CD4-positive, alpha-beta T cell treated with Interleukin-10 for 1 hour (primary cell): ENCODE data around the gene EWSR1.

ENCODE experiments used
- DNase-seq: peaks from one replicate; pipeline ENCODE4 v3.0.0-alpha.2; 2020

The EWSR1 gene

DNA sequence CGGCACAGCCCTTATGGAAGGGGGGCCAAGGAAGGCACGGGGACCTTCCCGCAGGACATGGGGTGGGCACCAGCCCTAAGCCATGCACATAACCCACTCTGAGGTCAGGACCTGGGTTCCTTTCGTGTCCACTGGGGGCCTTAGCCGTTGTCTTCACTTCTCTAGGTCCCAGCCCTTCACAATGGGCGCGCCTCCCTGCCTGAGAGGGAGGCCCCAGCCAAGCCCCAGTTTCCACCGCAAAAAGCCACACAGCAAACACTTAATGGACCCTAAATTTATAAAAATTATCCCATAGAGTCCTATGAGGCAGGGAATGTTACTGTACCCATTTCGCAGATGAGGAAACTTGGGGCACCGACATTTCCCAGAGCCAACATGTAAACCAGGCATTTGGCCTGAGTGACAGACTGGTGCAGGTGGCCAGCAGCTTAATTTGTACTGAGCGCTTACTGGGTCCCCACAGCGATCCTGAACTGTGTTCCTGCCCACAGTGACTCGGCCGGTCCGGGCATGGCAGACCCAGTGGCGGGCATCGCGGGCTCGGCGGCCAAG is 39.6 kb downstream of the EWSR1 start:
- no peak for DNase-seq

DNA sequence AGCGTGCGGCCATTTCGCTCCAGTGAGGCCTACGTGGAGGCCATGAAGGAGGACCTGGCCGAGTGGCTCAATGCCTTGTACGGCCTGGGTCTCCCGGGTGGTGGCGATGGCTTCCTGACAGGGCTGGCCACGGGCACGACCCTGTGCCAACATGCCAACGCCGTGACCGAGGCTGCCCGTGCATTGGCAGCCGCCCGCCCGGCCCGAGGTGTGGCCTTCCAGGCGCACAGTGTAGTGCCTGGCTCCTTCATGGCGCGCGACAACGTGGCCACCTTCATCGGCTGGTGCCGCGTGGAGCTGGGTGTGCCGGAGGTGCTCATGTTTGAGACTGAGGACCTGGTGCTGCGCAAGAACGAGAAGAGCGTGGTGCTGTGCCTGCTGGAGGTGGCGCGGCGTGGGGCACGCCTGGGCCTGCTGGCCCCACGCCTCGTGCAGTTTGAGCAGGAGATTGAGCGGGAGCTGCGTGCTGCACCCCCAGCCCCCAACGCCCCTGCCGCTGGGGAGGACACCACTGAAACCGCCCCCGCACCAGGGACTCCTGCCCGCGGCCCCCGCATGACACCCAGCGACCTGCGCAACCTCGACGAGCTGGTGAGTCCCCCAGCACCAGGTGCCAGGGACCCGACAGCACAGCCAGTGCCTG is 40.2 kb downstream of the EWSR1 start:
- no peak for DNase-seq

DNA sequence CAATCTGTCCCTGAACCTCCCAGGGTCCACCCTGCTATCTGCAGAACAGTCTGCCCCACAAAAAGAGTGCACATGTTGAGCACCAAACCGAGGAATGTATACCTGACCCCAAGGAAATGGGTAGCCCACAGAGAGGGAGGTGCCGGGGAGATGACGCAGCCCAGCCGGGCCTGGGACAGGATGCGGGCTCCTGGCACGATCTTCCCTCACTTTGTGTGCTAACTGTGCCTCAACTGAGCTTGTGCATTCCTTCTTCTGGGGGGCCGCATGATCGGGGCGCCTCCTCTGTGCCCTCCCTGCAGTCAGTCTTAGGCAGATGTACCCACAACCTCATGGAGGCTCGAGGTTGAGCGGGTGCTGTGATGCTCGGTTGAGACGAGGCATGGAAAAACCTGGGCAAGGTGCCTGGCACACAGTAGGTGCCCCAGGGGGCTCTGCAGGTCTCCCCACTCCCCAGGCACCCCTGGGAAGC is 40.8 kb downstream of the EWSR1 start:
- peak; percentile 33 for DNase-seq

DNA sequence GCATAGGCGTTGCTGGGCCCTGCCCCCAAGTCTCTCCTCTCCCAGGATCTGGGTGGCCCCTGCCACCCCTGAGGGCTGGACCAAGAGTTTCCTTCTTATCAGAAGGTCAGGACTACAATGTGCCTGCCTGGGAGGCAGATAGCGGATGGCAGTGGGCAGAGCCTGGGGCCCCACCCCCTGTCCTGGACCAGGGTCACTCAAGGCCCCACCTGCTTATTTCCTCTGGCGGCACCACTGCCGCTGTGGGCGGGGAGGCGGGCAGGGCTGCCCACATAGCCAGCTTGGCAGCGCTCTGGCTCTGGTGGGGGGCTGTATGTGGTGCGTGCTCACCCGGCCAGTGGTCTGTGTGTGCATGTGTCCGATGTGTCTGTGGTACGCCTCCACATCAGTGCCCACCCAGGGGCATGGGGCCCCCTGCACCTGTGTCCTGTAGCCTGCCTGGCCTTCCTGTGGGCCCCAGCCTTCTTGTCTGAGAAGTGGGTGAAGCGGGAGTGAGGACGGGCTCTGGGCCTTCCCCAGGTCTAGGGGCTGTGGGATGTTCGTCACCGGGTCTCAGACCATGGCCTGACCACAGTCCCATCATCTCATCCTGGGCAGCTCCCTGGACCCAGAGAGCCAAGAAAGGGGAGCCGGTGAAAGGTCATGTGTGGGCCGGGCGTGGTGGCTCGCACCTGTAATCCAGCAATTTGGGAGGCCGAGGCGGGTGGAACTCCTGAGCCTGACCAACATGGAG is 41.4 kb downstream of the EWSR1 start:
- DNase-seq, result no peak

DNA sequence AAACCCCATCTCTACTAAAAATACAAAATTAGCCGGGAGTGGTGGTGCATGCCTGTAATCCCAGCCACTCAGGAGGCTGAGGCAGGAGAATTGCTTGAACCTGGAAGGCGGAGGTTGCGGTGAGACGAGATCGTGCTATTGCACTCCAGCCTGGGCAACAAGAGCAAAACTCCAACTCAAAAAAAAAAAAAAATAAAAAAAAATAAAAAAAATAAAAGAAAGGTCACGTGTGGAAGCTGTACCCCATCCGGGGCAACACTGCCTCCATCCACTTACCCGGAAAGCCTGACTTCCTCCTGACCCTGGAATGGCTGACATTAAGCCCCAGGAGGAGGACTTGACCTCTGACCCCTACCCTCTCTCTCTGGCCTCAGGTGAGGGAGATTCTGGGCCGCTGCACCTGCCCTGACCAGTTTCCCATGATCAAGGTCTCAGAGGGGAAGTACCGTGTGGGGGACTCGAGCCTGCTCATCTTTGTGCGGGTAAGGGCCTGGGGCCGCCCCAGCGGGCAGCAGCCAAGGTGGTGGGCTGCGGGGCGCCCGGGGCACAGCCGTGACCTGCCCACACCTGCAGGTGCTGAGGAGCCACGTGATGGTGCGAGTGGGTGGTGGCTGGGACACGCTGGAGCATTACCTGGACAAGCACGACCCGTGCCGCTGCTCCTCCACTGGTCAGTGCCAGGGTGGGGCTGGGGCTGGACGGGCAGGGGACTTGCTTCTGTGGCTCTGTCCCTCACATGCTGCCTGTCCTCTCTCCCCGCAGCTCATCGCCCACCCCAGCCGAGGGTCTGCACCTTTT is 42.2 kb downstream of the EWSR1 start:
- DNase-seq, result no peak

DNA sequence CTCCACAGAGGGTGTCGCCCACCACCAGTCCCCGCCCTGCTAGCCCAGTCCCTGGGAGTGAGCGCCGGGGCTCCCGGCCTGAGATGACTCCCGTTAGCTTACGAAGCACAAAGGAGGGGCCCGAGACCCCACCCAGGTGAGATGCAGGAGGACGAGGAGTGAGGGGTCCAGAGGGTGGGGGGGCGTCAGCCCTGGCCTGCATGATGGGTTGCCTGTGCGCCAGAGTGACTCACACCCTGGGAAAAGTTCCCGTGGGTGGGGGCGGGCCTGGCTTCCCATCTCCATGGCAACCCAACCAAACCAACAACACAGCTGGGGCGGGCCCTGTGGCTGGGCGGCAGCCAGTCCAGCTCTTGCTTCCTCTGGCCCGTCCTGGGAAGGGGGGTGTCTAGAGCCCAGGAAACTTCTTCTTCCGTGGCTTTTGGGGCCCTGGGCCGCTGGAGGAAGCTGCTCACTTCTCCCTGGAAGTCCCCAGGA is 42.8 kb downstream of the EWSR1 start:
- peak; percentile 63 for DNase-seq

DNA sequence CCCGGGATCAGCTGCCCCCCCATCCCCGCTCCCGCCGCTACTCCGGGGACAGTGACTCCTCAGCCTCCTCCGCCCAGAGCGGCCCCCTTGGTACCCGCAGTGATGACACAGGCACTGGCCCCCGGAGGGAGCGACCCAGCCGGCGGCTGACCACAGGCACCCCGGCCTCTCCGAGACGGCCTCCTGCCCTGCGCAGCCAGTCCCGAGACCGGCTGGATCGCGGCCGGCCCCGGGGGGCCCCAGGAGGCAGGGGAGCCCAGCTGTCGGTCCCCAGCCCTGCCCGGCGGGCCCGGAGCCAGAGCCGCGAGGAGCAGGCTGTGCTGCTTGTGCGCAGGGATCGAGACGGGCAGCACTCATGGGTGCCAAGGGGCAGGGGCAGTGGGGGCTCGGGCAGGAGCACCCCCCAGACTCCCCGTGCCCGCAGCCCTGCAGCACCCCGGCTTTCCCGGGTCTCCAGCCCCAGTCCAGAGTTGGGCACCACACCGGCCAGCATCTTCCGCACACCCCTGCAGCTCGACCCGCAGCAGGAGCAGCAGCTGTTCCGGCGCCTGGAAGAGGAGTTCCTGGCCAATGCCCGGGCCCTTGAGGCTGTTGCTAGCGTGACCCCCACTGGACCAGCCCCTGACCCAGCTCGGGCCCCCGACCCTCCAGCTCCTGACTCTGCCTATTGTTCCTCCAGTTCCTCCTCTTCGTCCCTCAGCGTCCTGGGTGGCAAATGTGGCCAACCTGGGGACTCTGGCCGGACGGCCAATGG is 43.6 kb downstream of the EWSR1 start:
- DNase-seq, result no peak

DNA sequence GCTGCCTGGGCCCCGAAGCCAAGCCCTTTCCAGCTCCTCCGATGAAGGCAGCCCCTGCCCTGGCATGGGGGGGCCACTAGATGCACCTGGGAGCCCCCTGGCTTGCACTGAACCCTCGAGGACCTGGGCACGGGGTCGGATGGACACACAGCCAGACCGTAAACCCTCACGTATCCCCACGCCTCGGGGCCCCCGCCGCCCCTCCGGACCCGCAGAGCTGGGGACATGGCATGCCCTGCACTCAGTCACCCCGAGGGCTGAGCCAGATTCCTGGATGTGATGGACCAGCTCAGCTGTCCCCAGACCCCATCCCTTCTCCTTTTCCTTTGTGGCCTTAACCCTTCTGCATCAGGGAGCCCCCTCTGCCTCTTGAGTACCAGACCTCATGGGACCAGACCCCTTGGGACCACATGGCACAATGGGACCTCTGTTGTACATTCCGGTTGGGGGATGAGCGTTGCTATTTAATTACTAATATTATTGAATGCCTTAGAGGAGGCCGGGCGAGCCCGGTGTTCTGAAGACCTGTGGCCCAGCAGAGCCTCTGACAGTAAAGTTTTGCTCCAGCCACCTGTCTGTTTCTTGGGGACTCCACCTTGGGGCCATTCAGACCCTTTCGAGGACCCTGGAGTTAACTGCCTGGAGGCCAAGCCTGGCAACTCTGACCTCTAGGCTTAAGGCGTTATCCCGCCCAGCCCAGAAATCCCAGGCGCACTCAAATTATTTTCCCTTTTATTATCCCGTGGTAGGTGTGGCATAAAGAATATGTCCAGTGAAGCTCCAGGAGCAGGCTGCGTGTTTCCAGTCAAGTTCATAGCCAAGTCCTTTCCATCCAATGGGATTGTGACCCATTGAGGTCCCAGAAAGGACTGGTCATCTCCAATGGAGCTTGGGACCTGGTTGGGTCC is 44.4 kb downstream of the EWSR1 start:
- no peak for DNase-seq

DNA sequence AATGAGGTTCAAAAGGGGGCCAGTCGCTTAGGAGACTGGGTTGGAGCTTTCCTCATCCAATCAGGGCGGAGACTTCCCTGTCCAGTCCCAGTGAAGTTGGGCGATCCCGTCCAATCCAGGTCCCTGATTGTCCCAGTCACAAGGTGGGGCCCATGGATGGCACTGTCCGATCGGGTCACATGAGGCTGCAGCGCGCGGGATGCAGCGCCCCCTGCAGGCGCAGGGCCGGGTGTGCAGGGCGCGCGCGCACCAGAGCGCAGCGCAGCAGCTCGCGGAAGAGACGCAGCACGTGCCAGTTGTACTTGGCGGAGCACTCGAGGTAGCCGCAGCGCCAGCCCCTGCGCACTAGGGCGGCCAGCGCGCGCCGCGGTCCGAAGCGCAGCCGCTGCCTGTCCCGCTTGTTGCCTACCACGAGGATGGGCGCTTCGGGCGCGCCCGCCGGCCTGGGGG is 45.1 kb downstream of the EWSR1 start:
- DNase-seq, result no peak

DNA sequence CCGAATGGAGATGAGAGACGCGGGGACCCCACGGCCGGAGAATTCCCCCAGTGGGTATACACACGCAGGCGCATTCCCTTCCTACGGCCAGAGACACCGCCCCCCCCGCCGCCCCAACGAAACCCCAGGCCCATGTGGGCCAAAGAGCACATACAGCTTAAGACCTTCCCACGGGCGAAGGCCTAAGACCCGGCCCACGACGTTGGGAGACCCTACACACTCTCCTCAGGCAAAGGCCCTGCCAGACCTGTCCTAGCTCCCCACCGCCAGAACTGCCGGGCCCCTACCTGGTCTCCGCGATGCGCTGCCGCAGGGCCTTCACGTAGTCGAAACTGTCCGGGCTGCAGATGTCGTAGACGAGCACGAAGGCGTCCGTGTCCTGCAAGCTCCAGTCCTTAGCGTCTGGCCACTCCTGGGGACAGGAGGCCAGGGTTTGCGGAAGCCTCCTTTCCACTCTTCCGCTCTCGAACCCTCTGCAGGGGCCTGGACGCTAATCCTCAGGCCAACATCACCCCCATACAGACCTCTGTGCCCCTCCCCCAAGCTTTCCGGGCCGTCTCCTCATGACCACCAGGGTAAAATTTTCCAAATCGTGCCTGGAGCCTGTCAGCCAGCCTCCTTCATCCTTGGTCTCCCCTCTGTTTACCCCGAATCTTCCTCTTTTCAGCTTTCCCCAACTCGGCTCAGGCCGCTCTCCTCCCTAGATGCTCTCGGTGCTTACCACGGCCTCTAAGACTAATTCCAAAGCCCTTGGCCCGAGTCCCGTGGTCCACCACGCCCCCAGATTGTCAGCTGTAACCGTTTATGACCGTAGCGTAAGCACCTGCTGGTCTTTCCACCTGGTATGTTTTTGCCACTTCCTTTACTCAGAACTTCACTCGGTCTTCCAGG is 45.8 kb downstream of the EWSR1 start:
- no peak for DNase-seq

DNA sequence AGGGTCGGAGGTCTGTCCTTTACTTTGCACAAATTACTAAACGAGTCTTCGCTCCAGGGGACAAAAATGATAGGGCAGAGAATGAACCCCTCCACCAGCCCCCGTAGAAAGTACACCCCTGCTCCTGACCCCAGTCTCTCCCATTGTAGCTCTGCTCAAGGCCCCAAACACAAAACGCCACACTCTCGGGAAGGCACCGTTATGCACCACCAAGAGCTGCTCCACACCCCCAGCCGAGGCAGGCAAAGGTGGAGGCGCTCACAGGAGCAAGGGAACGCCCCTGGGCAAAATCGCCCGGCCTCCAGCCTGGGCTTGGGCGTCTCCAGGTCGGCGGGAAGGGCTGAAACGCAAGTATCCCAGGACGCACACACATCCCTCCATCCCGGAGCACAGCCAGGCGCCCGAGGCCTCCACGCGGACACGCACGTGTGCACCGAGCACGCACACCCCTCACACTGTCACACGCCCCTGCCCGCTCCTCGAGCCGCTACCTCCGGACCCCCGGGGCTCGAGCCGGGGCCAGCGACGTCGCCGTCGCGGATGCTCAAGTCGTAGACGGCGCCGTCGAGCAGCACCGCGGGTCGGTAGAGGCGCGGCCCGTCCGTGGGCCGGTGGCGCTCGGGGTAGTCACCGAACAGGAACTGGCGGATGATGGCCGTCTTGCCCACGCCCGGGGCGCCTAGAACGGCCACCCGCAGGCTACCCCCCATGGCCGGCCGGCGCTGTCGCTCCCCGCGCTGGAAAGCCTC is 46.6 kb downstream of the EWSR1 start:
- no peak for DNase-seq

DNA sequence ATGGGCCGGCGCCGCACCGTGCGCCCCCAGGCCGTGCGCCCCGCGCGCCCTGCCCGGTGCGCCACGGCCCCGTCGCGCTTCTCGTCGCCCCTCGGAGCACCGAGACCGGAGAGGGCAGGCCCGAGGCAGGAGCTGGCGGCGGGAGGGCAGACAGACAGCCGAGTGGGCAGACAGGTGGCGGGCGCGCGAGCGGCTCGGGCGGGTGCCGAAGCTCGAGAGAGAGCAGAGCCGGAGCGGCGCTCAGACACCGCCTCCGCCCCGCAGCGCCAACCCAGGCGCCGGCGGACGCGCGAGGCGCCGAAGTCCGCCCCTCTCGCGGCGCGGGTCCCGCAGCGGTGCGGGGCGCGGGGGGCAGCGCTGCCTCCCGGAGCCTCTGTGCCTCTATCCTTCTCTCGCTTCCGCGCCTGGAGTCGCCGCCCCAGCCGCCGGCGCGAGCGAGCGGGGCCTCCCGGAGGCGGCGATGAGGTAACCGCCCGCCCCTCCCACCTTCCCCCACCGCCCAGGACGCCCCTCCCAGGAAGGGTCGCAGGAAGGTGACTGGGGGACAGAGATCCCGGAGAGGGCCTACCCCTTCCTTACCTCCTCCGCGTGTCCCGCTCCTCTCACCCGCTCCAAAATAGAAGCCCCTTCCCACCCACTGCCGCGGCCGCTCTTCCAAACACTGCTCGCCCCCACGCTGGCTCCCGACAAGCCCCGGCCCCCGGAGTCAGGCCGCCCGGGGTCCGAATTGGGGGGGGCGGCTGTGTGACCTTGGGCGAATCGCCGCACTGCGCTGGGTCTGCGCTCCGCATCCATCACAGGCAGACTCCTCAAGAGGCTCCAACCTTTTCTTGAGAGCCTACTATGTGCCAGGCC is 47.4 kb downstream of the EWSR1 start, which contains the start of gene RASL10A:
RASL10A (minus strand) TSS at position 412 of the 855 bp plus-strand sequence. CDS start 451 bp downstream, outside the sequence.
- no peak for DNase-seq

DNA sequence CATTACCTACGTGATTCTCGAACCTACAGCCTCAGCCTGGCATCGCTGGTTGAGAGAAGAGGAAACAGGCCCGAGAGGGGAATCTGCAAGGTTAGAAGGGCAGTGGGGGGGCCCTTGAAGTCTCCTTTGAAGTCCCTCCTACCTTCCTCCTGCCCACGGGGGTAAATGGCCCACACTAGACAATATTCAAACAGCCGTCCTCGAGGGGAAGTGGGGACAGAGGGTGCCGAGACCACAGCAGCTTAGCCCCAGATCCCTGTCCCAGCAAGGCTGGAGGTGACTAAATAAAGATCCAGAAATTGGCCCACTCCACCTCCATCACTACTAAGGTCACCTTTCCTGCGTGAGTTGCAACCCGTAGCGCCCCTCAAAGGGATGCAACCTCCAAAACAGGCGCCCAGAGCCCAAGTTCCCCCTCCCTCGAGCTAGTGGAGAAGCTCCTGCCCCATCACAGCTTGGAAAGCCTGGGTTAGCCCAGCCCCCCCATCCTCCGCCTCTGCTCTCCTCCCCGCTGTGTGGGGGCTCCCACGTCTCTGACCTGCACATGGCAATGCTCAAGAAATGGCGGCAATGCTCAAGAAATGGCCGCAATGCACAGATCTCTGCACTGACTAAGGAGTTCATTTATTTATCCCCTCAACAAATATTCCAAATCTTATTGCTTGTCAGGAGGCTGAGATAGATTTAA is 48.2 kb downstream of the EWSR1 start:
- DNase-seq, result no peak

DNA sequence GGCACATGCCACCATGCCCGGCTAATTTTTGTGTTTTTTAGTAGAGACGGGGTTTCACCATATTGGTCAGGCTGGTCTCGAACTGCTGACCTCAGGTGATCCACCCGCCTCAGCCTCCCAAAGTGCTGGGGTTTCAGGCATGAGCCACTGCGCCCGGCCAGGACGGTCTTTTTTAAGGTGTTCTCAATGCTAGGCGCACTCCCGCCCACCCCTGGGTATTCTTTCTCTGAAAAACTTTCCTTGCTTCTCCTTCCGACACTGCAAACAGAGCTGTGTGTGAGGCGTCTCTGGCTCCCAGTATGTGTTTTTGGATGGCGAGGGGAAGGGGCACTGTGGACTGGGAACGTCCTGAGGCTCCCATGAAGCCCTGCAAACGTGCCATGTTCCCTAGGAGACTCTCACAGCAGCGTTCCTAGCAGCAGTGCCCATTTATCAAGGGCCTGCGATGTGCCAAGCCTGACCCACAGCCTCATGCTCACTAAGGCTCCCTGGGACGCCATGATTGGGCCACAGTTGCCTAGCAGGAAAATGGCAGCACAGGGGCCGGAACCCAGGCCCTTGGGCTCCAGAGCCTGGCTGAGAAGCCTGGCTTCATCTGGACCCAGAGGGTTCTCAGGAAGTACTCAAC is 49.9 kb downstream of the EWSR1 start:
- DNase-seq, result no peak

DNA sequence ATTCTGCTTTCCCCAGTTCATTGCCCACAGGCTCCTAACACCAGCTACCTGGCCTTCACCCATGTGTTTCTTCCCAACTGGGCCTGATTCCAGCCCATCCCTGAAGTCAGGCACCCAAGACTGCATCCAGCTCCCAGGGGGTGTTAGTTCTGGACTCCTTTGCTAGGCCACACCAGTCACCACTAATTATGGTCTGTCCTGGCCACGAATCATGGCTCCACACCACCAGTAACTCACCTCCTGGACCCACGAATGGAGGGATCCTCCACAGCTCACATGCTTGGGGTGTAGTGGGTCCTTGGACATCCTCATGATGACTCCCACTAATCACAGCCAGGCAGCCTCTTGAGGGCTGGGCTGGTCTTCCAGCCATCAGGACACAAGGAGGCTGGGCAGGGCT is 51.0 kb downstream of the EWSR1 start:
- DNase-seq, result no peak

DNA sequence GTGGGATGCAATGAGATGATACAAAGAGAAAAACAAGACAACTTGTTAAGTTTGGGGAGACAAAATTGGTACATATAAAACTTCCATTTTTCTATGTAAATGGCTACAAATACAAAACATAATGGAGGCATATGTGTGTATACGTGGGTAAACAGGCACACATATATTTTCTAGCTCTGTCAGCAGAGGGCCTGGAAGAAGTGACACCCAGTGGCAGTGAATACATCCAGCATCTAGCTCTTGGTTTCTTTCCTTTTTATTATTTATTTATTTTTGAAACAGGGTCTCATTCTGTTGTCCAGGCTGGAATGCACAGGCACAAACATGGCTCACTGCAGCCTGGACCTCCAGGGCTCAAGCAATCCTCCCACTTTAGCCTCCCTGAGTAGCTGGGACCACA is 52.5 kb downstream of the EWSR1 start:
- DNase-seq, result no peak

DNA sequence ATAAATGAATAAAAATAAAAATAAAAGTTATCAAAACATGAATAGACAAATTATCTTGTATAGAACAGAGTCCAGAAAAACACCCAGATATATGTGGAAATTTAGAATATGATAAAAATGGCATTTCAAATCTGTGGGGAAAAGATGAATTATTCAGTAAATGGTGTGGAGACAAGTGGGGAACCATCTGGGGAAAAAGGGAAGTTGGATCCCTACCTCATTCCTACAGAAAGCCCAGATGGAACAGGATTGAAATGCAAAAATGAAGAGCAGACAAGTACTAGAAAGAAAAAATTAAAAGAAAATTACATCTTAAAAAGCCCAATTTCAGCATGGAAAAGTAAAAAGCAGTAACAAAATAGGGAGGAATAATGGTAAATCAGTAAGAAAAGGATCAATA is 55.6 kb downstream of the EWSR1 start:
- no peak for DNase-seq
